SH-SY5Y (cell line): ENCODE measurements around the gene ADGRL1.

Experiments used
- GATA2 ChIP-seq: IDR thresholded peaks from 2 replicates; pipeline ENCODE4 v1.6.1; 2011; ENCODE audit warnings: mild to moderate bottlenecking, low read depth, low read length
- GATA3 ChIP-seq: IDR thresholded peaks from 2 replicates; pipeline ENCODE4 v1.6.1; 2011; ENCODE audit warnings: low read depth, mild to moderate bottlenecking, low read length, moderate library complexity

- TF ChIP-seq GATA2 (no peak), GATA3 (no peak)
These were observed 41.9 kb downstream of the ADGRL1 start for GRCh38 chr19:14164082-14164481.
